ENCODE measurements around the gene EPAS1. TPM values are rescaled to one million over a fixed set of nuclear protein-coding genes. Genes with fewer than 3 reads are reported as not detected.
A peak's percentile ranks its signal among the peaks of the same experiment; 100 is the strongest.

EPAS1 gene
- total RNA-seq, 1 experiment from 2014 or later: 14.8 TPM

DNA sequence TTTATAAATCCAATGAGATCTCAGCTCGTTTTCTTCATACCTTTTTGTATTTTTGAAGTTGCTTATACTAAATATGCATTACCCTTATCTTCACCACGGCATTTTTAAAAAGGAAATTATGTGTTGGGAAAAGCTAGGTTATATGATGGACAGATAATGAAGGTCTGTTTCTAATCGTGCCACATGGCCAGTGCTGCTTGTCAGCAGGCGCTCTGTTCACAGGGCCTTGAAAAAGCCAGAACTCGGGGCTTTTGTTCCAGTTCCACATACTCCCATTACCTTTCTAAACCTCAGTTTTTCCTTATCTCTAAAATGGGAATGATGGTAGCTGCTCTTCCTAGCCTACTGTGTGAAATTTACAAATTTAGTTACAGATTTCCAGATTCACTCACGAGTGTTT lies 42.0 kb downstream of the EPAS1 start:
- no peak for DNase-seq (ENCODE audit: low read depth)

DNA sequence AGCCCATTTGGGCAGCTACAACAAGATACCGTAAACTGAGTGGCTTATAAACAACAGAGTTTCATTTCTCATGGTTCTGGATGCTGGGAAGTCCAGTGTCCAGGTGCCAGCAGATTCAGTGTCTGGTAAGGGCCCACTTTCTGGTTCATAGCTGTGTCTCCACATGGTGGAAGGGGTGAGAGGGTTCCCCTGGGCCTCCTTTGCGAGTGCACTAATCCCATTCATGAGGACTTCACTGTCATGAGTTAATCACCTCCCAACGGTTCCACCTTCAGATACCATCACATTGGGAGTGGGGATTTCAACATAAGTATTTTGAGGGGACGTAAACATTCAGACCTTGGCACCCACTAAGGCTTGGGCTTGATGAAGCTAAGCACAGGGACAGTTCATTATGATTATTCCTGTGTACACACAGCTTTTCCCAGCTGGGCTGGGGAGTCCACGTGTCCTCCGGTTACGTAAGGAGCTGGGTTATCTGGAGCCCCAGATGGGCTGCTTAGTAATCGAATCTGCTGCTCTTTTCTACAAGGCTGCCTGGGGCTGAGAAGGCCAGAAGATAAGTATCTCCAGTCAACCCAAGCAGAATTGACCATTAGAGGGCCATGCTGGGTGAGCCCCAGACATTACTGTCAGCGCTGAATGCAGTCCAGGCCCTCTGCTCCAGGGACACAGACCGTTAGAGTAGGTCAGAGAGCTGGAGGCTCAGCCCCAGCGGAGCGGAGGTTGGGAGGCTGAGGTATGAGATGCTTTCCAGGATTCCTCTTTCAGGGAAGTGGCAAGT lies 42.7 kb downstream of the EPAS1 start:
- no peak for DNase-seq (ENCODE audit: low read depth)

DNA sequence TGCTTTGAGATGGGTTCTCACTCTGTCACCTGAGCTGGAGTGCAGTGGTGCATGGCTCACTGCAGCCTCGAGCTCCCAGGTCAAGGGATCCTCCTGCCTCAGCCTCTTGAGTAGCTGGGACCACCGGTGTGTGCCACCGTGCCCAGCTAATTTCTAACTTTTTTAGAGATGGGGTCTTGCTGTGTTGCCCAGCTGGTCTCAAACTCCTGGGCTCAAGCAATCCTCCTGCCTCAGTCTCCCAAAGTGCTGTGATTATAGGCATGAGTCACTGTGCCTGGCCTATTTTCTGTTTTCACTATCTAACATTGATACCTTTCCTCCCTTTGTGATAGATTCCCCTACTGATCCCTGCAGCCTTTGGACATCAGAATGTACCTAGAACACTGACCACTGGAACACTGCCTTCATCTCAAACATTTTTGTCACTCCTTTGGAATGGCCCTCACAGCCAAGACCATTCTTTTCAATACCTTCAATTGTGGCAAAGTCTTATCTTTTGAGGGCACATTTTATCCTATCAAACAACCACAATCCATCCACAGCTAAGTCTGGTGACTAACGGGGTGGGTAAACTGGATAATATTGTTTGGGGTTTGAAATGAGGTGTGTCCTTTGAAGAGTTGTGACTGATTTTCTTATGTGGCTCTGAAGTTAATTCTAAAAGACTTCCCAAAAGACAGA lies 43.7 kb downstream of the EPAS1 start:
- no peak for DNase-seq (ENCODE audit: low read depth)

DNA sequence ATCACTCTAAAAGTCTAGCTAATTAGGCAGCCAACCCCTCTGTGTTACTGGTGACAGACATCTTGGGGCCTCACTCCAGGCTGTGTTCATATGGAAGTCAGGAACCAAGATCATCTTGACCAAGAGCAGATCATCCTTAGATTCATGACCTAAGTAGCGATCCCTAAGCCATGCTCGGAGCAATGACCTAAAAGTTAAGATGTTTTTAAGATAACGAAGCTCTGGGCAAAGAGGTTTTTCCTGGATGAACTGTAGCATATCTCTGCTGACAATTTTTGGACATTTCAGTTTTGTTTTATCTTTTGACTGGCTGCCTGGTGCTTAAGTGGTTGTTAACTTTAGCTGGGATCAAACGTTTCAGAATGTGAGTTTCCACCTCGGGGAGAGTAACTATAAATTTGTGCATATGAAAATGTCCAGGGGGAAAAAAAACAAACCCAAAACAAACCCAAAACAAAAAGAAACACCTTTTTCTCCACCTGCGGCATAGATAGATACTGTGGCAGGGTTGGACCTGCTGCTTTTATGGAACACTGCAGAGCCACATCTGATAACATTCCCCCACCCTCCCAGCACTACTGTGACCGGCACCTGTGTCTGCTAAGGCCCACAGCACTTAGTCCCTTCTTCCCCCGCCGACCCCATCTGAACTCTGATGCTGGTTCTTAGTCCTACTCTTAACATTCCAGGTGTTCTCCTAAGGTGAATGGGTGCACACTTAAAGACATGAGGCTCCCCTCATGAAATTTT lies 45.5 kb downstream of the EPAS1 start:
- DNase-seq (ENCODE audit: low read depth): no peak

DNA sequence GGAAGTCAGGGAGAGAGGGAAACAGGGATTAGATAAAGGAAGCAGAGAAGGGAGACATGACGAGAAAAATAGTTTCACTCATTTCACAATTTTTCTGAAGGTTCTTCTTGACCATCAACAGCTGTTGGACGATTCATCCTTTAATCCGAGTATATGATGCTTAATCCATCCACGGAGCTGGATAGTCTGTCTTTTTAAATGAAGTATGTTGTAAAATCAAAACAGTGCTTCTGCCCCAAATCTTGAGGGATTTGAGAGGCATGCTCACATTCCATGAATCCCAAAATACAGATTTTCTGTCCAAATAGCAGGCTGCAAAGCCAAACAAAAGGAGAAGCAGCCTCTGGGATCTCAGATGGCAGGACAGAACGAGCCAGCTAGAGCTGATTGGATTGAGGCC lies 47.5 kb downstream of the EPAS1 start:
- peak; percentile 60 for DNase-seq (ENCODE audit: low read depth)

DNA sequence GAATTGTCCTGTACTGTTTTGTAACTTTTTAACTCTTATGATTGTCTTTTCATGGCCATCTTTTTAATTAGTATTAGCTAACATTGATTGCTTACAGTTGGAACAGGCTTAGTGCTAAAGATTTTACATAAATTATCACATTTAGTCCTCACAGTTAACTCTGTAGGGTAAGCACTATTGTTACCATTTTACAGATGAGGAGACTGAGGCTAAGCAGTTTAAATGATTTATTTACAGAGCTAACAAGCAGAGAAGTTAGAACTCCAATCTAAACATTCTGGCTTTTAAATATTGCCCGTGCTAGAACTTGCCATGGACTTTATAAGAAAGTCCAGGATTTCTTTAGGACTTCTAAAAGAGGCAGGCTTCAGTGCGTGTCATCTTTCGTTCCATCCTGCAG lies 48.6 kb downstream of the EPAS1 start:
- DNase-seq (ENCODE audit: low read depth): no peak

DNA sequence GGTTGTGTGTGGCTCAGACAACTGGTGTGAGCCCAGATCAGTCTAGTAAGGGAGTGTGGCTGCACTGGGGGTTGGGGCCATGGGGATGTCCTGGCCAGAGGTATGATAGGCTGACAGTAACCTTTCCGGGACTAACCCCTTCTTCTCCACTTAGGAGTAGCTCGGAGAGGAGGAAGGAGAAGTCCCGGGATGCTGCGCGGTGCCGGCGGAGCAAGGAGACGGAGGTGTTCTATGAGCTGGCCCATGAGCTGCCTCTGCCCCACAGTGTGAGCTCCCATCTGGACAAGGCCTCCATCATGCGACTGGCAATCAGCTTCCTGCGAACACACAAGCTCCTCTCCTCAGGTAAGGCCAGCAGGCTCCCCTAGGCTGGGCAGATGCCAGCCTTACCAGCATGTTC lies 49.5 kb downstream of the EPAS1 start:
- no peak for DNase-seq (ENCODE audit: low read depth)

DNA sequence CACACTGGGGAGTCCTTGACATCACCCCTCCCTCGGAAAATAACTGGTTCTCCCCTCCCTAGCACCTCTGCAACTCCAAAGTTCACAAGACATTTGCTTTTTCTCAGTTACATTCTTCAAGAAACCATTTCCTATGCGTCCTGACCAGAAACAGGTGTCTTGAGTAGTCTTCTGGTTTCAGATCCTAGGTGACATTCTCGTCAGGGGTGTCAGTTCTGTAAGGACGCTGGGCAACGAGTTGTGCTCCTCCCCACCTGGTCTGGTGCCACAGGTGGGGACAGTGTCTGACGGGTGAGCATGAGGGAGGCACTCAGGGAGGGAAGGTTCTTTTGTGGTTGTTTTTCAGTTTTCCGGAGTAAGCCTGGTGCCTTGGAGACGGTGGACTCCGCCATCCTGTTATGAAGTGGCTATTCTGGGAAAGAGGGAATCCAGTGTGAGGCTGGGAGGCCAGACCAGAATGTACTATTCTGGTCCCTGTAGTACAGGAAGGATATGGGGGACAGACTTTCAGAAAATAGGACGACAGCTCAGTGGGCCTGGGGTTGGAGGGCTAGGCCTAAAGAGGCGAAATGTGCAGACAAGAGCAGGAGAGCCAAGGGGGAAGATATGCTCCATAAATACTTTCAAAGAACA lies 50.6 kb downstream of the EPAS1 start:
- DNase-seq (ENCODE audit: low read depth): no peak

DNA sequence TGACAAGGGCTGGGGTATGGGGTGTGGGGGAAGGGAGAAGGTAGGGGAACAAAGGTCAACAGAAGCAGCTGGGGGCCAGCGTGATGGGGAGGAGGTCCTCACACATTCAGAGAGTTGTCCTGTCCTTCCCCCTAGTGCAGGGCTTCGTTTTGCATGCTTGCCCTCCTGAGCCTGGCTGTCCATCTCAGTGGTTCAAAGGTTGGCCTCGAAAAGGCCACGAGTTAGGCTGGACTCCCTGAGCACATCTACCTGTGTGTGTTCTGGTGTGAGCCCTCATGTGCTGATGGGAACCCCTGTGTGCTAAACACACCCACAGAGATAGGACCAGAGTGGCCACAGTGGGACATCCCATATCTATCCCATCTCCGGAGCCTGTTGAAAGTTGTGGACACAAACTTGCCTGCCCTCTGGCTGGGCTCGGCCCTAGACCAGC lies 51.9 kb downstream of the EPAS1 start:
- no peak for DNase-seq (ENCODE audit: low read depth)

DNA sequence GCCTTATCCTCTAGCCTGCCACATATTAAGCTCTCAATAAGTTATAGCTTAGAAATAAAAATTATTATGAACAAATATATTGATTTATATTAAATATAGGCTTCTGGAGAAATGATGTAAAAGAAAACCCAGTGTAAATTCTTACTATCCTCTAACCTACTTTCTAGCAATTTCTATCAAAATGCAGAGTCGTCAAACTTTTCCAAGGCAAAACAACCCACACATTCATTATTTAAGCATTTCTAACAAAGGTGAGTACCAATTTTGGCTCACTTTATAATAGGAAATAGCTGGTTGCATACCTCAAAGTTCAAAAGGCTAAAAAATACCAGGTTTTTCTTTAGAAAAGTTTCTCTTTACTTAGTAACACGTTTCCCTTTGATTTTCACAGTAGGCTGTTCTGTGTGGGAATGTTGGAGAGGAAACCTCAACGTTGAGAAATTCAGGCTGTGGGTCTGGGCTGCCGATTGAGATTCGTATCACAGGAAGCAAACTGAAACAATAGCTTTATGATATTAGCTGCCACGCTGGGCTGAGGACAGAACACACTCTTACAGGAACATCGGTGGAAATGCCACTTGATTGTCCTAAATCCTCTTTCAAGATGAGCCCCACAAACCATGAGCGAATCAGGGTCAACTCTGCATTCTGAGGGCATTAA lies 53.0 kb downstream of the EPAS1 start:
- no peak for DNase-seq (ENCODE audit: low read depth)

DNA sequence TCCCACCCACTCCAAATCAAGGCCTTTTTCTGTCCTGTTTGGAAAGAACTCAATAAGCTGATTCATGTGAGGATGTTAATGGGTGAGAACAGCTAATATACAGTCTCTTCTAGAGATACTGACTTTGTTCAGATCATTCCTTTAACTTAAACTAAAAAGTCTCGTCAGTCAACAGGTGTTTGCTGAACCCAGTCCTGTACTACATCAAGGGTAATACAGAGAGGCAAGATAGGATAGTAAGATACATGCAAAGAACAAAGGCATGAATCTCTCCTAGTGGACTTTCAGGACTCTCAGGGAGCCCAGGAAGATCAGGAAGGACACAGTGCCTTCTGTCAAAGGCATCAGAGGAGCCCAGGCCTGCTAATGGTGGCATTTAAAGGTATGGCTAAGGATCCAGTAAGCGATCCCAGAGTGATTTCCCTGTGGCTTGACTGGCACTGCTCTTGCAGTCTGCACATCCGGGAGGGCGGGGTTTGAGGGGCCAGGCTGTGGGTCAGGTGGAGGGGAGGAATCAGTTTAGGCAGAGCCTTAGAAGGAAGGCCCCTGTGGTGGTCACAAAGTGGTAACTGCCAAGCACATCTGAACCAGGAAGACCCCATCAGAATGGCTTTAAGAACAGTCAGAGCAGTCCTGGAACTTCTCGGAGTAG lies 54.0 kb downstream of the EPAS1 start:
- no peak for DNase-seq (ENCODE audit: low read depth)

DNA sequence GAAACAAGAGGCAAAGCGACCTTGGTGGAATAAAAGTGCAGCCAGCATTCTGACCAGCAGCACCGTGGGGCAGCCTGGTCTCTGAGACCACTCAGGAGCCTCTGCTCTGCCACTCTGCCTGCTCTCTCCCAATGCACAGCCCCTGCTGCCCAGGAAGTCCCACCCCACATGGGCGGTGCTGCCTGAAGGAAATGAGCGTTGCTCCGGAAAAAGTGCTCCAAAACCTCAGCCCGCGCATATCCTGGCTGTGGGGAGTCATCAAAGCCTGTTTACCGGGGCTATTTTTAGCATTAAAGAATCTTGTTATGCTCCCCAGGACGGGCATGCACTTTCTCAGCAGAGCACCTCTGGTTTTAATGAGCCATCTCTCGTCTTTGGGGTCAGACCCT lies 54.5 kb downstream of the EPAS1 start:
- DNase-seq (ENCODE audit: low read depth): no peak

DNA sequence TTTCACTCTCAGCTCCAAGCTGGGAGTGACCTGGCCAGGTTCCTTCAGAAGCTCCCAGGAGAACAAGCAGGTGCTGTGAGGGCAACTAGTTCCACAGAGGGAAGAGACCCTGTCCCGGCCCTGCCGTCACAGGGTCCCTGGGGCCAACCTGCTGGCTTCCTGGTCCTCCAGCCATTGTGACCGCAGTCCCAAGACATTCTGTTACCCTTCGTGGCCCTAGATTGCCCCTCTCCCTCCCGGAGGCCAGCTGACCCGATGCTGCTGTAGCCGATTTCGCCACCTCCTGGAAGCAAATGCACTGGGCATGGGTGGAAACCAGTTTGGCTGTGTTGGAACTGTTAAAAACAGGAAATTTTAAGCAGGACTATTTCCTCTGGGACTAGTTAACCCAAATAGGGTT lies 55.4 kb downstream of the EPAS1 start:
- no peak for DNase-seq (ENCODE audit: low read depth)

DNA sequence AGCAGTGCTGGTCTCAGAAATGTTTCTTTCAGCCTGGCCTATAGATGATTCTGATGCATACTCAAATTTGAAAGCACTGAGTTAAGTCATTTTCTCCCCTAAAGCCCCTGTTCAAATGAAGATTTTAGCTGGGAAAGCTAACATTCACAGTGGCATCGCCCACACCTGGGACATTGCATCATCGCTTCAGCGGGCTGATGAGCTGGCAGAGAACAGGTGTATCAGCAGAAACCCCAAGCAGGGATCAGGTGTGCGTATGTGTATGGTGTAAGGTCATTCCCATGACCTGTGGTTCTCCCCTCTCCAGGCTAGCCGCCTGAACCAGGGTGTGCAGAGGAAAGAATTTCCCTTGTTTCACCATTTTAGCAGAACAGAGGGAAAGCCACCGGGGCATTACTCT lies 56.3 kb downstream of the EPAS1 start:
- no peak for DNase-seq (ENCODE audit: low read depth)

DNA sequence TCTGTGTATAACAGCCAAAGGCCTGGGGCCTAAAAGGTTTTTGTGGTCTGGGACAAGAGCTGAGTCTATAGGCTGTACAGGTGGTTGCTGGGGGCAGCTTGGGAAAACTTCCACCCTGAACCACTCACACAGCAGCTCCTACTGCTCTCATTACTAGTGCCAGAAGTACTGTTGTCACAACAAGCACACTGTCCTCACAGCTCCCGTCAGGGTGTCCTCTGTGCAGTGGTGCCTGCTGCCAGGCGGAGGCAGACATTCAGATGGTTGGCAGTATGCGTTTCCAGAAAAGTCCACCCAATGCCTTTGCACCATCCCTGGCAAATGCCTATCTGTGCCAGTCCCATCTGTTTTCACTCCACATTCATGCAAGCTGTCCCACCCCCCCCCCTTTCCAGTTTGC lies 58.5 kb downstream of the EPAS1 start:
- DNase-seq (ENCODE audit: low read depth): no peak

DNA sequence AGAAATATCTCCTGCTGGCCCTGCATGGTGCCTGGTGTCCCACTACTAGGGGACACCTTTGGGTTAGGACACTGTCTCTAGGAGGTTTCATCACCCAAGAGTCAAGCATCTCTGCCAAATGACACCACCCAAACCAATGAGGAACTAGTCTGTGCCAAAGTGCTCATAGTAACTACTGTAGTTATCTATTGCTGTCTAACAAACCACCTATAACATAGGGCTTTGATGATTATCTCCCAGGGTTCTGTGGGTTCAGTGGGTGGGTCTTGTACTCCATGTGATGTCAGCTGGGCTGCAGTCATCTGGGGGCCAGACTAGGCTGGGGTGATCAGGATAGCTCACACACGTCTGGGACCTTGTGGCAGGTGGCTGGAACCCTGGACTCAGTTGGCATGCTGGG lies 59.8 kb downstream of the EPAS1 start:
- DNase-seq (ENCODE audit: low read depth): no peak

DNA sequence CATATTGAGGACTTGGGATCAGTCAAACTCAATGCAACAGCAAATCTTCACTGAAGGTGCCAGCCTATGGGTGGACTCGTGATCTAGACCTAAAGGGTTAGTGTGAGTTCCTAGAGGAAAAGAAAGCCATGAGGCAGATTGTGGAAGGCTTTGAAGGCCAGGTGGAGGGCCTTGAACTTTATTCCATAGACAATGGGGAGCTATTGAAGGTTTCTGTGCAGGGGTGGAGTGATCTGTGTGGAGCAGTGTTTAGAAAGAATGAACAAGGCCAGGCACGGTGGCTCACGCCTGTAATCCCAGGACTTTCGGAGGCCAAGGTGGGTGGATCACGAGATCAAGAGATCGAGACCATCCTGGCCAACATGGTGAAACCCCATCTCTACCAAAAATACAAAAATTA lies 61.5 kb downstream of the EPAS1 start:
- DNase-seq (ENCODE audit: low read depth): no peak

DNA sequence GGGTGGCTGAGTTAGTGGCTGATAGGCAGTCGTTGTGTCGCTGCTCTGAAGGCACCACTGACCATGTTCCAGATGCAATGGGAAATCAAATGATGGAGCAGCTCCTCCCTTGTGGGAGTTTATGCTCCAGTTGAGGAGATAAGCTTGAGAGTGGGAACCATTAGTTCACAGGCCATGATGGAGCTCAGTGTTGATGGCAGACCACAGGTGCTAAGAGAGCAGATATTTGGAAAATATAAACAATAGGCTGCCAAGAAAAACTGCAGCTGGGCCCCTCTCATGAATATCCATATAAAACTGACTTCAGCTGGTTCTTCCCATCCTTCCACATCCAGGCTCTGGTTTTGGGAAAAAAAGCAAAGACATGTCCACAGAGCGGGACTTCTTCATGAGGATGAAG lies 63.1 kb downstream of the EPAS1 start:
- DNase-seq (ENCODE audit: low read depth): no peak

DNA sequence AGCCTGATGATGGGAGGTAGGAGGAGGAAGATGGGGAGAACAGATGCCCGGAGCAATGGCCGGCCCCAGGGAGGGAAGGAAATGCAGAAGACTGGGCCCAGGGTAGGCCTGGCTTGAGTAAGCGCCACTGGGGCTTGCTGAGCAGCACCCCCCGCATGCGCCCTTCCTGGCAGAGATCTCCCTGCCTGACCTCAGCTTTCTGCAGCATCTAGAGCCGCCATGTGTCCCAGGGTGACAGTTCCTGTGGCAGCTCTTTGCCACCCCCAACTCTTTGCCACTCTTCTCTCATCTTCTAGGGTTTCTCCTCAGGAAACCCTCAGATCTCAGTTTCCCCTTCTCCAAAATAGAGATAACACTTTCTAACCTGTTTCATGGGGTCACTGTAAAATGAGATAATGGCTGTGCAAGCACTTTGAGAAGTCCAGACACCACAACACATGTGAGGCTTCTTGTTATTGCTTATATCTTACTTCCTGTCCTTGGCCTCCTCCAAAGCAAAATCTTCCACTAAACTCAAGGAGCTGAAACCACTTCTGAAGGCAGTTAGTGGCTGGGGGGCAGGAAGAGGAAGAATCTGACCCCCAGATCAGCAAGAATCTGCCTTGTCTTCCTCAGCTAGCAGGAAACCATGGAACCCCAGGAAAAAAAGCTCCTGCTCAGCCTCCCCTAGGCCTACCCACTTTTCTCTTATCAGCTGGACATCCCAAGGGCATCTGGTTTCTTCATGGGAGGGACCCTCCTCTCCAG lies 64.9 kb downstream of the EPAS1 start:
- no peak for DNase-seq (ENCODE audit: low read depth)

DNA sequence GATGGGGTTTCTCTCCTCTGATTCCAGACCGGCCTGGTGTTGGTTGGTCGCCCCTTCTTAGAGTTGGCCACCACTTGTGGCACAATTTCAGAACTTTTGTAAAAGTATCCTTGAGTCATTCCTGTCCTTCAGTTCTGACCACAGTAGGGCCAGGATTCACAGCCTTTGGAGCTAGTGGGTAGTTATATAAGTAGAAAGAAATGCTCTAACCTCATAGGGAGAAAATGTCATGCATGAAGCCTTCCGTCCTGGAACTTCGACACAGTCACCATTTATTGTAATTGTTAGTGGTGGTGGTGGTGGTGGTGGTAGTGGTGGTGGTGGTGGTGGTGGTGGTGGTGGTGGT lies 65.4 kb downstream of the EPAS1 start:
- no peak for DNase-seq (ENCODE audit: low read depth)
